CD4-positive, alpha-beta T cell treated with Interferon alpha-2 for 1 hour (primary cell): ENCODE measurements around the gene CACNG3.
"Not testable (repeated sequence)": the region's sequence is repeated elsewhere in the genome, so short reads cannot be mapped to it uniquely, and the experiment has no call there.

Source experiments
- DNase-seq, 2 donors: peaks; one replicate each; pipeline ENCODE4 v3.0.0-alpha.2; 2020 to 2022

The CACNG3 gene

DNA sequence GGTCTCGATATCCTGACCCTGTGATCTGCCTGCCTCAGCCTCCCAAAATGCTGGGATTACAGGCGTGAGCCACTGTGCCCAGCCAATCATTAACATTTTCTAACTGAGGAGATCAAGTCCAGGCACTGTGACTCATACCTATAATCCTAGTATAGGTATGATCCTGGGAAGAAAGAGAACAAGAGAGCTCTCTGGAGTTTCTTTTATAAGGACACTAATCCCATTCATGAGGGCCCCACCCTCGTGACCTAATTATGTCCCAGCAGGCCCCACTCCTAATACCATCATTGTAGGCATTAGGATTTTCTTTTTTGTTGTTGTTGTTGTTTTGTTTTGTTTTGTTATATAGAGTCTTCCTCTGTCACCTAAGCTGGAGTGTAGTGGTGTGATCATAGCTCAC lies 80.4 kb downstream of the CACNG3 start:
- DNase-seq: no peak

DNA sequence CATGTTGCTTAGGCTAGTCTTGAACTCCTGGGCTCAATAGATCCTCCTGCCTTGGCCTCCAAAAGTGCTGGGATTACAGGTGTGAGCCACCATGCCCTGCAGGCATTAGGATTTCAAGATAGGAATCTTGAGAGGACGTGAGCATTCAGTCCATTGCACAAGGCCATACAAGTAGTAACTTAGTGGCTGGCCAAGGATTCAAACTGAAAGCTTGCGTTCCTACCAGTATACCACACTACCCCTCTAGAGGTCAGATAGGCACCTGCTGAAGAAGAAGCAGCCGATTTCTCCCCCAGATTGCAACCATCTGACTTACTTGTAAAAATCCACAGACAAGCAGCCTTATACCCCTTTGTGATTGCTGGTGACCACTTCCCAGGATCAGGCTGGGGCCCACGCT lies 80.9 kb downstream of the CACNG3 start:
- DNase-seq: no peak

DNA sequence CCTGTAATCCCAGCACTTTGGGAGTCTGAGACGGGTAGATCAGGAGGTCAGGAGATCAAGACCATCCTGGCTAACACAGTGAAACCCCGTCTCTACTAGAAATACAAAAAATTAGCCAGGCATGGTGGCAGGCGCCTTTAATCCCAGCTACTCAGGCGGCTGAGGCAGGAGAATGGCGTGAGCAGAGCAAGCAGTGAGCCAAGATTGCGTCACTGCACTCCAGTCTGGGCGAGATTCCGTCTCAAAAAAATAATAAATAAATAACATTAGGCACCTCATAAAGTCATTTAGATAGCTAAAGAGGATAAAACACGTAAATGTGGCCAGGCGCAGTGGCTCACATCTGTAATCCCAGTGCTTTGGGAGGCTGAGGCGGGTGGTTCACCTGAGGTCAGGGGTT lies 87.7 kb downstream of the CACNG3 start:
- DNase-seq: not testable (repeated sequence)

DNA sequence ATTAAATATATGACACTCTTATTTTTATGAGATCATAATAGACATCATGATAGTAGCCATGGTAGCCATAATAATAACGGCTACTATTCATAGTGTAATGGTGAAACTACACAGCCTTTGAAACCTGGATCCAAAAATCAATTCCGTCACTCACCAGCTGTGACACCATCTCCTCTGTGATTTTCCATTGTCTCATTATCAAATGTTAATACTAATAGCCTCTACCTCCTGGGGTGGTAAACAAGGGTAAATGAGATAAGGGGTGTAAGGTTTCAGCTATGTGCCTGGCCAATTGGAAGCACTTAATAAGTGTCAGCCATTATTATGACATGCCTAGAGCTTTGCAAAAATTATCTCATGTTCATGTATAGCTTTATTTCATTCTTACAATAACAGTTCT lies 88.6 kb downstream of the CACNG3 start:
- DNase-seq: no peak

DNA sequence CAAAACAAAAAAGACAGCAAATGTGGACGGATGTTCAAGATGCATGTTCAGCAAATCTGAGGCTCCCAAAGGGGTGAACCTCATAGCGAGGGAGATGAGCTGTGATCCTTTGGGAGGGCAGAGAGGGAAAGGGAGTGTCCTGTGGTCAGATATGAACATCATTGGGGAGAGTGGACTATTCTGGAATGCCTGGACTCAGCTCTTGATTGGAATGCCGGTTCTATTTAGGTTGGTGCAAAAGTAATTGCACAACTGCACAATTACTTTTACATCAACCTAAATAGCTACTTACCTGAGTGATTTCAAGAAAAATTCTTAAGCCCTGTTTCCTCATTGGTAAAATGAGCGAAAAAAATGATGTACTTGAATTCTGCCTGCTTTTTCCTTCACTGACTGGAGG lies 89.6 kb downstream of the CACNG3 start:
- DNase-seq: no peak

DNA sequence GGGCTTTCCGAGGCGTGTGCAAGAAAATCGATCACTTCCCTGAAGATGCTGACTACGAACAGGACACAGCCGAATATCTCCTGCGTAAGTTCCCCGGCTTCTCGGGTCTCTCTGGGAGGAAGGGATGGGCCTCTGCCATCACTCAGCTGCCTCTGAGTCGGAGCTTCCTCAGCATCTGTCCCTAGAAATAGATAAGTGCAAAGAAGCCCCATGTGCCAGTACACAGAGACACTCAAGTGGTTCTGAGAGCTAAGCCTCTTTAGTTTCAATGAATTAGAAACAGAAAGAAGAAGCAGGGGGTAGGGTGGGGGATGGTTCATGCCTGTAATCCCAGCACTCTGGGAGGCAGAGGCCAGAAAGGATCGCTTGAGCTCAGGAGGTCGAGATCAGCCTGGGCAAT lies 90.6 kb downstream of the CACNG3 start:
- DNase-seq: no peak

DNA sequence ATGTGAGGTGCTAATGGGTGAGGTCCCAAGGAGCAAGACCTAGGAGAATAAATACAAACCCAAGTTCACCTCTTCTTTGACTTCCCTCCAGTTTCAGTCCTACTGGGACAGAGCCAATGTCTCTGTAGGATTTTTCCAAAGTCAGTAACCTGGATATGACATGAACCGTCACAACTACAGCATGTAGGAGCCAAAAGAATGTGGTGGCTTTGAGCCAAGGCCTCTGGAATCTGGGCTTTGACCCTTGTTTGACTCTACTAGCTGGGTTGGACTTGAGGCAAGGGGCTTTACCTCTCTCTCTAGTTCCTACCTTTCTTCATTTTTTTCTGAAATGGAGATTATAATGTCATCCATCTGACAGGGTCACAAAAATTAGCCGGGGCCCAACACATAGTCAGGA lies 91.4 kb downstream of the CACNG3 start:
- DNase-seq: no peak

DNA sequence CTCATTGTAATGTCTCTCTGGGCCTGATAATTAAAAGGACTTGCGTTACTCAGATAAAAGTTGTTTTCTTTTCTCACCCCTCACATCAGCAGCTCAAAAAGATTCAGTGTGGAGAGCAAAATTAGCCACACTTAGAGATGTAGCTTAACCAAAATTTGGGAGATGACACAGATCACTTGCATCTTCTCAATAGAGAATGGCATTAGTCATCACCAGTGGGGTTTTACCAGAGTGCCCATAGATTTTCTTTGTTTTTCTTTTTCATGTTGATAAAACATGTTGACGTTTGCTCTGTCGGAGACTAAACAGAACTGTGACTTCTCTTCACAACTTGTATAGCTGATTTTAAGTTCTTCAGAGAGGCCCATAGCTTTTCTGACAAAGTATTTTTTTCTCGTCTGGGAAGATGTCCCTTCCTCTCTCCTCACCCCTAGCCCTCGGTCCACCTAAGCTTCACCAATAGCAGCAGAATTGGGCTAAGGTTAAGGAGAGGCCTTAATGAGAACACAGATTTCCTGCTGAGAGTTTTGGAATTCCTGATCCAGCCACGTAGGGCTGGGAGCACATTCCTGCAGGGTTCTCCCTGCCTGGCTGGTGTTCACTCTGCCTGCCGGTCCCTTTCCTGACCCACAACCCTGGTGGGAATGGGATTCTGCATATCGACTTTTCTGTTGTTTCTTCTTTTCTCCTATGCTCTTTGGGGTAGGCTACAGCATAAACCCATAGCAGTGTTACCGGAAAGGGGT lies 92.6 kb downstream of the CACNG3 start:
- no peak for DNase-seq

DNA sequence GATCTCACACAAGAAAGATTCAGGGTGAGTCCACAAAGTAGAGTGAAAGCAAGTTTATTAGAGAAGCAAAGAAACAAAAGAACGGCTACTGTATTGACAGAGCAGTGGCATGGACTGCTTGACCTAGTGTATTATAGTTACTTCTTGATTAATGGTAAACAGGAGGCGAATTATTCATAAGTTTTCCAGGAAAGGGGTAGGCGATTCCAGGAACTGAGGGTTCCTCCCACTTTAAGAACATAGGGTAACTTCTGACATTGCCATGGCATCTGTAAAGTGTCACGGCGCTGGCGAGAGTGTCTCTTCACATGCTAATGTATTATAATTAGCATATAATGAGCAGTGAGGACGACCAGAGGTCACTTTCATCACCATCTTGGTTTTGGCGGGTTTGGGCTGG lies 93.2 kb downstream of the CACNG3 start:
- no peak for DNase-seq

DNA sequence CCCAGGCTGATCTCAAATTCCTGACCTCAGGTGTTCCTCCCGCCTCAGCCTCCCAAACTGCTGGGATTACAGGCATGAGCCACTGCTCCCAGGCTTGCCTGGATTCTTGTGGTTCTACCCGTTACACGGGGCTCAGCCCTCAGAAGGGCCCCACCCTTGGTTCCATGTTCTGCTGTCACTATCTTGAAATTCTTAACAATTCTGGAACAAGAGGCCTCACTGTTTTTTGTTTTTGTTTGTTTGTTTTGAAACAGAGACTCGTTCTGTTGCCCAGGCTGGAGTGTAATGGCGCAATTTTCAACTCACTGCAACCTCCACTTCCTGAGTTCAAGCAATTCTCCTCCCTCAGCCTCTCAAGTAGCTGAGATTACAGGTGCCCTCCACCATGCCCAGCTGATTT lies 96.6 kb downstream of the CACNG3 start:
- no peak for DNase-seq

DNA sequence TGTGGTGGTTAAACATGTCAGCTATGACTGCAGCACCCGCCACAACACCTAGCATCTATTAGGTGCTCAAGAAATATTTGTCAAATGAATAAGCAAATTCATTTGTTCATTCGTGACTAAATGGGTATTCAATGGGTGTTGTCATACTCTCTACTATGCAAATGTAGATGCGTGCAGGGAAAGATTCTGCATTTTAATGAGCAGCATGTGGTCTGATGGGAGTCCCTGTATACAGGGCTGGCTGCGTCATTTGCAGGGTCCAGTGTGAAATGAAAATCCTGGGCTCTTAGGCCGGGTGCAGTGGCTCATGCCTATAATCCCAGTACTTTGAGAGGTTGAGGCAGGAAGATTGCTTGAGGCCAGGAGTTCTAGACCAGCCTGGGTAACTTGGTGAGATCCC lies 97.5 kb downstream of the CACNG3 start:
- no peak for DNase-seq

DNA sequence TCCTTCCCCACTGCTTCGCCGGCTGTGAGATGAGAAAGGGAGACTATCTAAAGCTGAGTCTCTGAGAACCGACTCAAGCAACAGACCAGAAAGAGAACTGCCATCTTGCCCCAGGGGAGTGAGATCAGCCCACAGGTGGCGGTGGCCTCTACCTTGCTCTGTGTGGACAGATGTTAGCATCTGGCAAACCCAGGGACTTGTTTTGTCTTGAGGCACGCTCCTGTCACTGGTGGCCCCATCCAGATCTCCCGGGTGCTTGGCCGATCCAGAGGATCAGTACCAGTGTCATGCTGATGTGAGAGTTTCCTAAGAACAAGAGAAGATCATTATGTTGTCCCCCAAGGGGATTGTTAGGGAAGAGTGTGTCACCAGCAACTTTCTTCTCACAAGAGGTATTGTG lies 101.4 kb downstream of the CACNG3 start:
- DNase-seq: no peak

DNA sequence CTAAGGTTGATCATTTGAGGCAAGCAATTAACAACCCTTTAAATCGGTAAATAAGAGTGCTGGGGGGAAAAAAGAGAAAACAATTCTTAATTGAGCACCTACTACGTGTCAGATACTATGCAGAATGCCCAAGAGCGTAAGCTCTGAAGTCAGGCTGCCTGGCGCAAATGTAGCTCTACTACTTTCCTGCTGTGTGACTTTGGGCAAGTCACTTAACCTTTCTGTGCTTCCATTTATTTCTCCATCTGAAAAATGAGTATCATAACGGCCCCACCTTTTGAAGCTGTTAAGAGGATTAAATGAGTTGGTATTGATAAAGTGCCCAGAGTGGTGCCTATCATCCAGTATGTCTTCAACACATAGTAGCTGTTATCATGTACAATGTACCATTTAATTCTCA lies 102.0 kb downstream of the CACNG3 start:
- DNase-seq: no peak

DNA sequence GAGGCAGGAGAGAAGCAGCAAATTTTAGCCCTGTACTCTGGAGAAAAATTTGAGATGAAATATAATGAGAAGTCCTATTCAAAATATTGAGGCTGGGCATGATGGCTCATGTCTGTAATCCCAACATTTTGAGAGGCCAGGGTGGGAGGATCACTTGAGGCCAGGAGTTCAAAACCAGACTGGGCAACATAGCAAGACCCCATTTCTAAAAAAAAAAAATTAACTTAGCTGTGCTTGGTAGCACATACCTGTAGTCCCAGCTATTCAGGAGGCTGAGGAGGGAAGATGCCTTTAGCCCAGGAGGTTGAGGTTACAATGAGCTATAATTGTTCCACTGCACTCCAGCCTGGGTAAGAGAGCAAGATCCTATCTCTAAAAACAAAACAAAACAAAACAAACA lies 103.4 kb downstream of the CACNG3 start:
- no peak for DNase-seq

DNA sequence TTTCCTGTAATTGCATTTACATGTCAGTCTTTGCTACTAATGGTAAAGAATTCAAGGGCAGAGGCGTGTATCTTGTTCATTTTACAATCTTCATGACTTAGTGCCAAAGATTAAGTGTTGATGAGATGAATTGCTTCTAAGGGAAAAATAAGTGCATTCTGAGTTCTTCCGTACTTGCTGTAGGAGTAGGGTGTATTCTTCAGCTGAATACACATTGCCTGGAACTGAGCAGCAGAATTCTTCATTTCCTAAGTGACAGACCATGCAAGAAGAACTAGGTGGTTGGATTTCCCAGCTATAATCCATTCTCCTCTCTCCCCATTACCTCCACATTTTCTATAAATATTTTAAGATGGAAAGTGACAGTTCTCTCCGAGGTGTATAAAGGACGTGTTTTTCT lies 104.8 kb downstream of the CACNG3 start:
- DNase-seq: no peak

DNA sequence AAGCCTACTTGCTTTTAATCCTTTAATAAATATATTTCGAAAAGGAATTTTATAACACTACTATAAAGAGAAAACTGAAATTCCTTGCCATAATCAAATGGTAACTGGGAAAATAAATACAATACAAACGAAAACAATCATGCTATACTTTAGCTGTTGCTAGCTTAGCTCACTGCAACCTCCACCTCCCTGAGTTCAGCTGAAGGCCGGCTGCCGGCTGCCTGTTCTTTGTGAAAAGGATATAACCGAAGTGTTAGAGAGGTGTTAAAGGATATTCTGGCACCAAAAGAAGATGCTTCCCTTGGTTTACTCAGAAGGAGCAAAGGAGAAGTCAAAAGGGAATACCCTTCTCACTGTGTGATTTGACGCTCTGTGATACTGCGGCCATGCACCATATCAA lies 108.5 kb downstream of the CACNG3 start:
- no peak for DNase-seq

DNA sequence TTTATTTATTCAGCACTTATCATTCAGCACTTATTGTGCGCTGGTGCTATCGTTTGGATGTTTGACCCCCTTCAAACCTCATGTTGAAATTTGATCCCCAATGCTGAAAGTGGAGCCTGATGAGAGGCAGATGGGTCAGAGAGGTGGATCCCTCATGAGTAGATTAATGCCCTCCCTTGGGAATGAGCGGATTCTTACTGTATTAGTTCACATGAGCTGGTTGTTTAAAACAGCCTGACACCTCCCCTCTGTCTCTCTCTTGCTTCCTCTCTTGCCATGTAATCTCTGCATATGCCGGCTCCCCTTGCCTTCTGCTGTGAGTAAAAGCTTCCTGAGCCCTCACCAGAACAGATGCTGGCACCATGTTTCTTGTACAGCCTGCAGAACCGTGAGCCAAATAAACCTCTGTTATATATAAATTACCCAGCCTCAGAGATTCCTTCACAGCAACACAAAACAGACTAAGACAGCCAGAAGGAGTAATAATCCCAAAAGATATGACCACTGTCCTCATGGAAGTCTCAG lies 111.1 kb downstream of the CACNG3 start:
- no peak for DNase-seq

DNA sequence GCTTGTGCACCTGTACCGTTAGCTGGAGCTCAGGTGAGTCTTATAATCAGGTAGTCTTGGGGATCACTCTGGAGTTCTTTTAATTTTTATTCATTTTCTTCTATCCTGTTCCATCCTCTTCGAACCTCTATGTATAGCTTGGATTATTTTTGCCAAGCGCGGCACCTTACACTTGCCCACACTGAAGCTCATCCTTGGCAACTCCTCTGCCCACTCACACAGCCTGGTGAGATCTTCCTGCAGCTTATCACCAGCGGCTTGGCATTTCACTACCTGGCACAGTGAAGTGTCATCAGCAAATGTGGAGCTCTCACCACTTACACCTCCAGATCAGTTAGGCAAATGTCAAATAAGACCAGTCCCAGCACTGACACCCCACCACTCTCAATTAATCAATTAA lies 116.7 kb downstream of the CACNG3 start:
- DNase-seq: no peak

DNA sequence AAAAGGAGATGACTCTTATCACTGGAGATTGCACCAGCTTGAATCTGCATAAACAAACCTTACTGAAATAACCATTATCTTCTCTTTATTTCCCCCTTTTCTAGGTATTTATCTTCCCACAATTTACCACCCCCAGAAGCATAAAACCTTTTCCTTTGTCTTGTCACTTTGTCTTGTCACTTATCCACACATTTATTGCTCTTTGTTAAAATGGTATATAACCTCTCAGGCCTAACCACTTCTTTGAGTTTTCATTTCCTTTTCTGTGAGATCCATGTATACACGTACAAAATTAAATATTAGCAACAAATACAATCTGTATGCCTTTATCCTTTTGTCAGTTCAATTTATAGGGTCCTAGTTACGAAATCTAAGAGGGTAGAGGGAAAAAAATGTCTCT lies 122.9 kb downstream of the CACNG3 start:
- no peak for DNase-seq

DNA sequence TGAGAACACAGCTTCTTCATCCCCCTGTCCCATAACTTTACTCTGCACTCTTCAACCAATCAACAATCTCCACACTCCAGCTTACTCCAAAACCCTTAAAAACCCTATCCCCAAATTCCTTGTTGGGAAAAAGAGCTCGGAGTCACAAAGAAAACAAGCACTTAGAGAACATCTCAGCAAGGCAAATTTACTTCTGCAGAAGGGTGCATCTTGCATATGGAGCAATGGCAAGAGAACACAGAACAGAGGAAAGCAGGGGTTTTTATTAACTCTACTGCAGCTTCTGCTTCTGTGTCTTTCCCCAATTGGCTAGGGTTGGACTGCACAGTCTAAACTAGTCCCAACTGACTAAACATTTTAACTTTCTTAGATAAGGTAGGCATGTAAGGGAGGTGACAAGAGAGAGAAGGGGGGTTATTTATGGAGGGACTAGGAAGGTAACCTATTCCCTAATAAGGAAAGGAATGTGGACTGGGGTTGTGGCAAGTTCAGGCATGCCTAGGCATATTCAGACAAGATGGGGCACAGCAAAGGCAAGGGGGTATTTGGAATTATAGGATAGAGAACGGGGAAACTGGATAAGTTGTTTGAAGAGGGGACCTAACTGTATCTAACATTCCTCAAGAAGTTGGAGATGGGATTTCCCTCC lies 125.5 kb downstream of the CACNG3 start:
- DNase-seq: no peak

DNA sequence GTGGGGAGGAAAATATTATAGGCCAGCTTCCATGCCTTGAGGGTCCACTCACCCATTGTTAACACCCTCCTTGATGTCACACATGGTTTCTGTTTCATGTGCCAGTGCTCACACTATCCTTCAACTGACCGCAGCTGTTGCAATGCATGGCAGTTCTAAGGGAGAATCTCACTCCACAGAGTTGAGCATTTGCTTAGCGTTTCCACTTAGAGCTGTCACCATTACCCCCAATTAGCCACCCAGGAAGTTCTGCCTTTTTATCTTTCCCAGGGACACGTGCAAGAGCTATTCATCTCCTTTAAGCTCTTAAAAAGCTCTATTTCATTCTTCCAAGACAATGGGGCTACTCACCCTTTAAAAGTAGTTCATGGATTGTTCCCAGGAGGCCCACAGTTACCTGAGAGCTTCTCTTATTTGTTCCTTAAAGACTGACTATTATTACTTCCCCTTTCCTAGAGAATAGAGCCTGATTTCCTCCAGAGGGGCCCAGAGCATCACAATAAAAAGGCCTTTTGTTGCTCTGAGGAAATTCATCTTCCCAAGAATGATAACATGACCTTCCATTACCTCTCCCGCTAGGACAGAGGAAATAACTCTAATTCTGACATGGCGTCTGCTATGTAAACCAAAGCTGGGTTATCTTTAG lies 126.8 kb downstream of the CACNG3 start:
- DNase-seq: no peak

DNA sequence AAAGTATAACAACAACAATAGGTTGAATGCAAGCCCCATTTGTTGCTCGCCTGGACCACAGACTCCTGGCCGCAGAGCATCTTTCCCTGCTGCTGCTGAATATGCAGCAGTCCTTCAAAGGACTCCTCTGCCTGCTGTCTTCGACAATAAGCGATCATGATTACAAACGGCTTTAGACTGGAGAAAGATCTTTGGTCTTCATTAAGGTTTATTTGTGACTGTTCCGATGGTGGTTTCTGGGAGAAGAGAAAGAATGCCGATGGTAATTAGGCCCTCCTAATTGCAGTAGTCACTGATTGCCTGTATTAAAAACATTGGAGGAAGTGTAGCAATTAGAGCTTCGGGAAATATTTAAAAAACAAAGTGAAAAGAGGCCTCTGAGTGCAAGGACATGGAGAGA lies 138.2 kb downstream of the CACNG3 start:
- no peak for DNase-seq

DNA sequence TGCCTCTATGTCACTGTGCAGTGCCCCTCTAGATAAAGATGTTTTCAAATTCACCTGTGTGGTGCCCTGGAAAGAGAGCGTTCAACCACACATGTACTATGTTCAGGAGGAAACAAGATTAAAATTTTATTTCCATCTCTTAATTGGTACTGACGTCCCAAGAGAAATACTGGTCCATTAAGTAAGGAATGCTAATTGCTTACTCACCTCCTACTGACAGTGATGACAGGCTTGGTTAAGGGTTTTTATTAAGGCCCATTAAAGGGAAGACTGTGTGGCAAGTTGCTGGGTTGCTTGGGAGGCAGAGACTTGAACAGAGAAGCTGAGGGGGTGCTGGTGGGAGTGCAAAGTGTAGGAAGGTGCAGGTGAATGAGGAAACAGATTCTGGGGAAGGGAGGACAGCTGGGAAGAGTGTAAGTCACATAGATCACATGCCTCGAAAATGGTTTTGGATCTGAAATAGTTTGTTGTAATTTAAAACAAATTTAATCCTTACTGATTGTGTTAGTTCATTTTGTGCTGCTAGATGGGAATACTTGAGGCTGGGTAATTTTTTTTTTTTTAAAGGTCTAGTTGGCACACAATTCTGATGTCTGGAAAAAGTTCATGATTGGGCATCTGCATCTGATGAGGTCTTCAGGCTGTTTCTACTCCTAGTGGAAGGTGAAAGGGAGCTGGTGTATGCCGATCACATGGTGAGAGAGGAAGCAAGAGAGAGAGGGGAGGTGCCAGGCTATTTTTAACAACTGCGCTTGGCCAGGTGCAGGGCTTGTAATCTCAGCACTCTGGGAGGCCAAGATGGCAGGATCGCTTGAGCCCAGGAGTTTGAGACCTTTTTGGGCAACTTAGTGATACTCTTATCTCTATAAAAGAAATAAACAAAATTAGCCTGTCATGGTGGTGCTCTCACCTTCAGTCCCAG lies 140.5 kb downstream of the CACNG3 start:
- no peak for DNase-seq
